ENCODE measurements around the gene ZC3H12D. TPM values are rescaled to one million over a fixed set of nuclear protein-coding genes. Genes with fewer than 3 reads are reported as not detected.

The ZC3H12D gene
- total and polyA plus RNA-seq, 2 of the 8 experiments (the other 6 are each of a cell fraction or from before 2014, with no cell fraction given): 0.05 to 0.07 TPM

DNA sequence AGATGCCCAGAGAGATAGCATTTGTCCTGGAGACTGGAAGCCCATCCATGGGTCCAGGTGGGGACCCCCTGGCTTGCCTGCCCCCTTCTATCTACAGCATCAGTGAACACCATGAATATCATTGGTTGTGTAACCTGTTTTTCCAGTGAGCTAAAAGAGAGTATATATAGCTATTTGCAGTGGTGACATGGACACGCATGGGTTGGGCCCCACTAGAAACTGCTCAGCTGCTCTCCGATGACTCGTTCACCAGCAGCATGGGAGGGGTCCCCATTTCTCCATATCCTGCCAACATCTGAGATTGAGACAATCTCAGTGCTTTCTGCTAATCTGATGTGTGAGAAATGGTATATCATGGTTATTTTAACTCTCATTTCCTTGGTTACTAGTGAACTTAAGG is 4.0 kb upstream of the ZC3H12D start (continued):
- no peak for TF ChIP-seq TBP (IDR thresholded peaks at IDR 0.05; ENCODE audit: low read depth, low read length)
